LNCAP (cell line): Measurements from ENCODE around the gene LIPM.

Experiments
- TF ChIP-seq, protein P1 (sequence below): fragments of 450-650 bp; IDR thresholded peaks from 2 replicates; pipeline ENCODE4 v1.5.1; 2017; ENCODE audit warnings: mild to moderate bottlenecking

Gene LIPM

GRCh38 chr10:88802523-88803285 is at the start of gene LIPM:
Gene LIPM, plus strand, starts transcription at chr10:88802730. Its CDS starts 167 bp downstream, at chr10:88802897.
- TF ChIP-seq, protein P1, sequence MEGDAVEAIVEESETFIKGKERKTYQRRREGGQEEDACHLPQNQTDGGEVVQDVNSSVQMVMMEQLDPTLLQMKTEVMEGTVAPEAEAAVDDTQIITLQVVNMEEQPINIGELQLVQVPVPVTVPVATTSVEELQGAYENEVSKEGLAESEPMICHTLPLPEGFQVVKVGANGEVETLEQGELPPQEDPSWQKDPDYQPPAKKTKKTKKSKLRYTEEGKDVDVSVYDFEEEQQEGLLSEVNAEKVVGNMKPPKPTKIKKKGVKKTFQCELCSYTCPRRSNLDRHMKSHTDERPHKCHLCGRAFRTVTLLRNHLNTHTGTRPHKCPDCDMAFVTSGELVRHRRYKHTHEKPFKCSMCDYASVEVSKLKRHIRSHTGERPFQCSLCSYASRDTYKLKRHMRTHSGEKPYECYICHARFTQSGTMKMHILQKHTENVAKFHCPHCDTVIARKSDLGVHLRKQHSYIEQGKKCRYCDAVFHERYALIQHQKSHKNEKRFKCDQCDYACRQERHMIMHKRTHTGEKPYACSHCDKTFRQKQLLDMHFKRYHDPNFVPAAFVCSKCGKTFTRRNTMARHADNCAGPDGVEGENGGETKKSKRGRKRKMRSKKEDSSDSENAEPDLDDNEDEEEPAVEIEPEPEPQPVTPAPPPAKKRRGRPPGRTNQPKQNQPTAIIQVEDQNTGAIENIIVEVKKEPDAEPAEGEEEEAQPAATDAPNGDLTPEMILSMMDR, result no peak

- TF ChIP-seq, protein P1, result no peak
These were observed 48.2 kb upstream of the LIPM start for GRCh38 chr10:88754287-88754686.

- TF ChIP-seq, protein P1, result no peak
These were observed 46.8 kb upstream of the LIPM start for GRCh38 chr10:88755753-88756152.

GRCh38 chr10:88756660-88757059 is 45.9 kb upstream of the LIPM start:
- TF ChIP-seq, protein P1, result no peak

DNA sequence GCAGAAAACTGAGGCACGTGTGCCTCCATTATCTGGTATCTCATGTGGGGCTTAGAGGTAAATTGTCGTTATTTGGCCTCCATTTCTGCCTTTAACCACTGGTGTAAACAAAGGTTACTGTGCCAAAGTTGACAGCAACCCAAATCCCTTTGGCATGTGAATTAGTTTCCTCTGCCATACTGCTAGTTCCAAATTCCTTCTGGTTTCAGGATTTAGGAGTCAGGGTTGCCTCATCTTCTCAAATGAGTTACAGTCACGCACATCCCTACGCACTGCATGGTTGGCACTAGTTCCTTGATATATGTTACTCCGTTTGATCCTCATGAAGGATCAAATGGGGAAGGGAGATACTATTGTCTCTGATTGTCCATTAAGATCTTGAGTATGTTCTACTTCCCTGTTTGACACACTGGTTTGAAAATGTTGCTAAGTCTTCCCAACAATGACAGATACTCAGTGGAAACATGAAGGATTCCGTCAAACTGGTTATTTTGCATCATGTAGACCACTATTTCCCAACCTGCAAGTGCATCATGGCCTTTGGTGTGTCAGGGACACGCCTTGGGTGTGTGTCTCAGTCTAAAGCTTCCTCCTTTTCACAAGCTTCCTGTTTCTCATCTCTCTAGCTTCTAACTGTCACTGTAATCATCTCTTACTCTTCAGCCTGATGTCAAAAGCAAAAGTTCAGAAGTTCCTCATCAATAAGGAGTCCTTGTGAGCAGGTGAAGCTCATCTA is 43.0 kb upstream of the LIPM start, which contains the start of gene LIPN:
LIPN (plus strand) TSS at position 655 of the 736 bp plus-strand sequence. CDS start 1,386 bp downstream, outside the sequence.
- TF ChIP-seq, protein P1, result no peak

DNA sequence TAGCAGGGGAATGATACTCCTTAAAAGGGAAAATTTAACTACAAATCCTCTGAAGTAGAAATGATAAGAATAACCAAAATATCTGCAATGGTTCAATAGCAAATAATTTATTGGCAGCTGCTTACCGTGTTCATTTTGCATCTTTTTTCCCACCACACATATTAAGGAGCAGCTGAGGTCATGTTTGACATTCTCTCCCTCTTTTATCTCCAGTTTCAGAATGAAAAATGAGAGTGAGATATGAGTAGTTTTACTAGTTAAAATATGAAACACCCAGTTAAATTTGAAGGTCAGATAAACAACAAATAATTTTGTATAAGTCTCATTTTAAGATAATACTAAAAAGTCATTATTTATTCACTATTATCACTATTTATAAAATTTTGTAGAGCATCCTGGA is 39.6 kb upstream of the LIPM start:
- TF ChIP-seq, protein P1, result no peak

GRCh38 chr10:88763441-88763840 is 39.1 kb upstream of the LIPM start:
- TF ChIP-seq, protein P1, result no peak
